Activated CD4-positive, CD25-positive, alpha-beta regulatory T cell treated with anti-CD3 and anti-CD28 coated beads, Interleukin-2, amount 50 U/mL, for 16 hours (primary cell): ENCODE data around the gene BST1.

ENCODE experiments used
- DNase-seq: peaks from one replicate; pipeline ENCODE4 v3.0.0-alpha.2; 2020; ENCODE audit warnings: low read depth, low spot score

BST1 gene

DNA sequence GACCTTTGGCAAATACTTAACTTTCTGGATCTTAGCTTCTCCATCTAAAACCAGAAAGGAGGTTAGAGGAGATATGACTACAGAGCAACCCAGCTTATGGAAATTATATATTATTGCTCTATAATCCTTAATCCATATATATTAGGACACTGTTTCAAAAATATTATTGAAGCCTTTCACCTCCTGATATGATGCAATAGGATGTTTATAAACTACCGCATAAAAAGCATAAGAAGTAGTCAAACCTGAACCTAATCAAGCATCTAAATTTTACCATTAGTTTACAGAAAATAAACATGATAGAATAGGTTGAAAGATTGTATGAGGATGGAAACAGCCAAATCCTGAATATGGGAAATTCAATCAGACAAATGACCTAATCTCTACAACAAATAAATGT lies 26.8 kb upstream of the BST1 start:
- no peak for DNase-seq

DNA sequence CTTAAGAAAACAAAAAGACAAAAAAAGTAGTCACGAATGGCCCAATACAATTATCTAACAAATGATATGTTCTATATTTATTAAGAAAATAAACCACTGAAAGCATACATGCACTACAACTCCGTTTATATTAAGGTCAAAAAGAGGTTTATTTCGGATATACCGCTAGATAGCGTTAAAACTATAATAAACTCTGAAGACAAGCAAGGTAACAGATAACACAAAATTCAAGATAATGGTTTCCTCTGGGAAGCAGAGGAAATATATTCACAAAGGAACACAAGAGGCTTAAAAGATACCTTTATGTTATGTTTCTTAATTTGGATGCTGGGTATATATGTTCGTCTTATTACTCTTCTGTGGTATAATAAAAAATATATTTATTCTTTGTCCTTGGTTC lies 26.0 kb upstream of the BST1 start:
- no peak for DNase-seq

DNA sequence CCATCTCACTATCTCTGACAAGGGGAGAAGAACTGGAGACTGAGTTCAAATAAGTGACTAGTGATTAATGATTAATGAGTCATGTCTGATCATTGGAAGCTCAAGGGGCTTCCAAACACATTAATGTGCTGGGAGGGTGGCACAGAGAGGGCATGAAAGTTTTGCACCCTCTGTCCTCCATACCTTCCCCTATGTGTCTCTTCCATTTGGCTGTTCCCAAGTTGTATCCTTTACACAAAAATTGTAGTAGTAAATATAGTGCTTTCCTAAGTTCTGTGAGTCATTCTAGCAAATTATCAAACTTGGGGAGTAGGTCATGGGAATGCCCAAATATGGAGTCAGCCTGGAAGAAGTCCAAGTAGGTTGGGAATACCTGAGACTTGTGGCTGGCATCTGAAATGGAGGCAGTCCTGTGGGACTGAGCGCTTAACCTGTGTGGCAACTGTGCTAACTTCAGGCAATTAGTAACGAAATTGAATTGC lies 25.3 kb upstream of the BST1 start:
- DNase-seq, result no peak

DNA sequence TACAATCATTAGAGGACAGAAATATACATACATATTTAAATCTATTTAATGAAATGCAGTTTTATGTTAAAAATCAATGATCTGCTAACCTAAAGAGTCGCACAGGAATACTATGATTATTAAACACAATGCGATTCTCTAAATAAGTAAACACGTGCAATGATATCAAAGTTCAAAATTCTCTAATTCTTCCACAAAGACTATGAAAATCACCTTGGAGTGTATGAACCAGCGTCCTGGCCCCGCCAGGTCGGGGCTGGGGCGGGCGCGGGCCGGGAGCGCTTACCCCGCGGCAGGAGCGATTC lies 21.8 kb upstream of the BST1 start:
- DNase-seq, result no peak

DNA sequence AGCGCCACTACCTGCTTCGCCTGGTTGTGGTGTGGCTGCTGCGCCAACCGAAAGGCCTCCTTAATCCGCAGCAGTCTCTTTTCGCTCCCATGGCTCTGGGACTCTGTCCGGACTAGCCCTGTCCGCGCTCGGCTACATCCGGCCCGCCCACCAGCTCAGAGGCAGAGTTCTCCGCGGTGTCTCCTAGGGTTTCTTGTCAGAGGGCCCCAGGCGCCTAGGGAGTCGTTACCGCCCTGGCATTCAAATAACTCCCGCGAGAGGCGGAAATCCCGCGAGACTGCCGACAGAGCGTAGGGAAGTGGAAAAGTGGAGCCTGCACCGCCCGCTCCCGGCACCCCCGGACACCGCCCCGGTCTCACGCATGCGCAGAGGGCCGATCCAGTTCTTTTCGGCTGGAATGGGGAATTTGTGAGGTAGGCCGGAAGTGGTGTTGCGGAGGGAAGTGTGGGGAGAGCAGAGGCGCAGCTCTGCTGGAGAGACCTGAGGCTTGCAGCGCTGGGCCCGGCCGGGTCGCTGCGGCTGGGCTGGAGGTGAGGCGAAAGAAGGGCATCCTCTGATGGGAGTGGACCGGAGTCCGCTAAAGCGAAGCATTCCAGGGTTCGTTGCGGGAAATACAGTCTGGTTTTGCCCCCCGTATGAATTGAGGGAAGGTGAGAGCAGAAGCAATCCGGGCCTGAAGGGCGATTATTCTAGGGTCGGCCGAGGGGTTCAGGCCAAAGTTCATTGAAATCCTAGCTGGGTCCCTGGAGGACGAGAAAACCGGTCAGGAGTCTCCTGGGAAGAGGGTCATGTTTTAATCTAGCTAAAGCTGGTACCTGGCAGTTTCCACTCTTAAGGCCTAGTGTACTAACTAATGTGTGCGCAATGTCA lies 21.3 kb upstream of the BST1 start, which contains the start of gene FAM200B:
FAM200B (plus strand) TSS at position 456 of the 870 bp plus-strand sequence. CDS start 5,151 bp downstream, outside the sequence.
- DNase-seq, result peak; percentile 92

DNA sequence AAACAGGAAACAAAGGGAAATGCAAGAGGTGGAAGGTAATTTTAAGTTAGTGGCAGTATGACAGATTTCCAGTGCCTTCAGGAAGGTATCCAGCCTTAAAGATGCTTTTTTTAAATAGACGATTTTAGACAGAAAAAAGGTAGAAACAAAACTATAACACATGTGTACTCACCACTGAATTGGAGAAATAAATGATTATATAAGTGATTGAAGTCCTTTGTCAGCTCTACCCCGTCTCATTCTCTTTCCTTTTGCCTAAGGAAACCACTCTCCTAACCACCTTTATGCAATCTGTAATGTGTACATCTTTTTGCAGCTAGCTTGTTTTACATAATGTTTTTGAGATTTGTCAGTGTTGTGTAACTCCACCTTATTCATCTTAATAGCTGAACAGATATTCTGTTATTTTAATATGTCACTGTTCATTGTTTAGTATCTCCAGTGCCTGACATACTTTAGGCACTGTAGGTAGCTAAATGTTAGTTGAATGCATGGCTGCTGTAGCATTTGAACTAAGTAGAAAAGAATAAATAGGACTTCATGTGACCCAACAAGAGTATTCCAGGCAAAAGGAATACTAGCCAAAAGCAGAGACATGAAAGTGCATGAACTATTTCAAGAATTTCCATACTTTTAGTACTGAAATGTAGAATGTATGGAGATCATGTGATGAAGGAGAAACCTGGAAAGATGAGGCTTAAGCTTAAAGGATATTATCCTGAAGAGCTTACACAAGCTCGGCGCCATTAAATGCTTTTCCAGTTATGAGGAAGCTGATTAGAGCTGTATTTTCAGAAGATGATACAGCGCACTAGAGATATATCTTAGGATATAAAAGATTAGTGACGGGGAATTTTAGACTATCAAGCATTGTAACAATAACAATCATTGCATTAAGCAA lies 20.4 kb upstream of the BST1 start:
- DNase-seq, result no peak

GRCh38 chr4:15683143-15683495 lies 19.7 kb upstream of the BST1 start:
- DNase-seq, result no peak

- no peak for DNase-seq
Measured at GRCh38 chr4:15684498-15684897, 18.4 kb upstream of the BST1 start.

GRCh38 chr4:15688051-15688450 lies 14.8 kb upstream of the BST1 start:
- DNase-seq, result no peak

DNA sequence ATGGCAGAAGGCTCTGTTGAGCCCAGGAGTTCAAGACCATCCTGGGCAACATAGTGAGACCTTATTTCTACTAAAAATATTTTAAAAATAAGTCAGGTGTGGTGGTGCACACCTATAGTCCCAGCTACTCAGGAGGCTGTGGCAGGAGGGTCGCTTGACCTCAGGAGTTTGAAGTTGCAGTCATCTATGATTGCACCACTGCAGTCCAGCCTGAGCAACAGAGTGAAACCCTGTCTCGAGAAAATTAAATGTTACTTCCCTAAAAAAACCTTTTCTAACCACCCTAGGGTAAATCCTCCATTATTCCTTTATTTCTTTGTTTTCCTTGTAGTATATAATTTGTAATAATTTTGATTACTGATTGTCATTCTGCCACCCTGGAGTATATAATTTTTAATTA lies 13.3 kb upstream of the BST1 start:
- DNase-seq, result no peak

- no peak for DNase-seq
Measured at GRCh38 chr4:15690020-15690809, 12.7 kb upstream of the BST1 start.

DNA sequence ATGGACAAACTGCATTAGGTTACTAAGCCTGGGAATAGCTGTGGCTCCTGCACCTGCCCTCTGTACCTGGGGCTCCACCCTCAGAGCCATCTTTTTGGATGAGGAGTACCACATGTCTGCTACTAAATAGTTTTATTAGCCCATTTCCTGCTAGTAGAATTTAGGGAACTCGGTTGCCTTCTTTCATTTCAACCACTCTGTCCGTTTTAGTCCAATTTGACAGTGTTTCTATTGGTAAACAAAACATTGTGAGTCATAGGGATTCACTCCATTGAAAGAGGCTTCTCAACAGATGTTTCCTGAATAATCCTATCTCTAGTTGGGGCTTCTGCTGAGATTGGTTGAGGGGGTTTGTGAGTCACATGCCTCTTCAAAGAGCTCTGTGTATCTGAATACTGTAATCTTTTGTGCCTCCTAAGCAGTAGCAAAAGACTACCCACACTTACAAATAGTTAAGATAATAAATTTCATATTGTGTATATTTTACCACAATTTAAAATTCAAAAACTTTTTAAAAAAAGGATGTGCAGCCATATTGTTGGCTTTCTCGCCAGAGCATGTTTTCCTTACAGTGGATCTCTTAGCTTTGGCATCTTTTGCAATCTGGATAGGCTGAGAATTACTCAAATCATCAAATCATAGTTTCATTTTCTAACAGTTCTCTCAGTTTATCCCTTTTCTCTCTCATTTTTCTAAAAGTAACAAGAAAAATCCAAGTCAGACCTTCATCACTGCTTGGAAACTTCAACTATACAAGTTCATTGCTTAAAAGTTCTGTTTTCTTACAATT lies 11.3 kb upstream of the BST1 start:
- no peak for DNase-seq

DNA sequence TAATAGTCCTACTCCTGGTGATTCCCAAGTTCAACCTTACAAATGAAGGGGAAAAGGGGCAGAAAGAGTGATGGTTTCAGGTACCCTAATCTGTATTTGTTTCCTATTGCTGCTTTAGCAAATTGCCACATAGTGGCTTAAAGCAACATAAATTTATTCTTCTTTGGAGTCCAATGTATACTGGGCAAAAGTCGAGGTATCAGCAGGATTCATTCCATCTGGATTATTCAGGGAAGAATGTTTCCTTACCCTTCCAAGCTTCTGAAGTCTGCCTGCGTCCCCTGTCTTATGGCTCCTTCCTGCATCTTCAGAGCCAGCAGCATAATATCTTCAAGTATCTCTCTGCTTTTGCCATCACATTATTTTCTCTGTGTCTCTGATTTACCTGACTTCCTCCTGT lies 10.3 kb upstream of the BST1 start:
- DNase-seq, result no peak

- DNase-seq, result no peak
Measured at GRCh38 chr4:15694431-15694830, 8.4 kb upstream of the BST1 start.

GRCh38 chr4:15695240-15695699 lies 7.6 kb upstream of the BST1 start:
- DNase-seq, result no peak

DNA sequence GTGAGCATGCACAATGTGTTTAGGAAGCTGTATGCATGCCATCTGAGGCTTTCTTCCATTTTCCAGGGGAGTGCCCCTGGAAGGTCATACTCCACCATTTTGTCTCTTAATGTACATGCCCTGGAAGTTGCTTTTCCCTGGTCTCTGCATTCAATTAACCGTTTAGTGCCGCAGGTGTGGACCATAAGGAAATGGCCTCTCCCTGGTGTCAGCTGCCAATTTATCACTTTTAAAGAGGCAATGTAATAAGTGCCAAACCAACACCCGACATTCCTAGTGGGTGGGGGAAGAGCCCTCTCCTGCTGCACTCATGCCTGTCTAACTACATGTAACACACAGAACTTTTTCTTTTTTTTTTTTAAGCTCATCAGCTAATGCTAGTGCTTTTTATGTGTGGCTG lies 7.1 kb upstream of the BST1 start:
- DNase-seq, result no peak

DNA sequence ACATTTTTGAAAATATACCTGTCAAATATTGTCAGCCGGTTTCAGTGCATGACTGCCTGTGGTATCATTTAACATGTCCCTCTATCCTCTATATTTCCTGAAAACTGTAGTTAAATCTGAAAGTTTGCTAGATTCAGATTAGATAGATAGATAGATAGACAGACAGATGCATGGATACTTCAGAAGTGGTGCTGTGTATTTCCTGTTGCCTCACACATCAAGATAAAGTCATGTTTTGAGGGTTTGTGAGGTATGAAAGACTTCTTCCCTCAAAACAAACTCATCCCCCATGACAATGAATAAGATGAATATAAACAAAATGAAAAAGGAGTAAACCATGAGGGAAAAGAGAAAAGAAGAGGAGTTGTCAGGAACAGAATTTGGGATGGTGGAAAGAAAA lies 6.0 kb upstream of the BST1 start:
- no peak for DNase-seq

DNA sequence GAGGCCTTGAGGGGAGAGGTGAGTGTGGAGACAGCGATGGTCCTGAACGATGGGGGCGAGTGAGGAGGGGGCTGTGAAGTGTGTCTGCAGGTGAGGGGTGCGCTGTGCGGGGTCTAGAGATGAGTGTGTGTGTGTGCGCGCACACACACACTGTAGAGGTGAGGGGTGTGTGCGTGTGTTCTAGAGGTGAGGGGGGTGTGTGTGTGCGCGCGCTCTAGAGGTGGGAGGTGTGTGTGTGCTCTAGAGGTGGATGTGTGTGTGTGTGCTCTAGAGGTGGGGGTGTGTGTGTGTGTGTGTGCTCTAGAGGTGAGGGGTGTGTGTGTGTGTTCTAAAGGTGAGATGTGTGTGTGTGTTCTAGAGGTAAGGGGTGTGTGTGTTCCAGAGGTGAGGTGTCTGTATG lies 574 bp downstream of the BST1 start:
- DNase-seq, result no peak

DNA sequence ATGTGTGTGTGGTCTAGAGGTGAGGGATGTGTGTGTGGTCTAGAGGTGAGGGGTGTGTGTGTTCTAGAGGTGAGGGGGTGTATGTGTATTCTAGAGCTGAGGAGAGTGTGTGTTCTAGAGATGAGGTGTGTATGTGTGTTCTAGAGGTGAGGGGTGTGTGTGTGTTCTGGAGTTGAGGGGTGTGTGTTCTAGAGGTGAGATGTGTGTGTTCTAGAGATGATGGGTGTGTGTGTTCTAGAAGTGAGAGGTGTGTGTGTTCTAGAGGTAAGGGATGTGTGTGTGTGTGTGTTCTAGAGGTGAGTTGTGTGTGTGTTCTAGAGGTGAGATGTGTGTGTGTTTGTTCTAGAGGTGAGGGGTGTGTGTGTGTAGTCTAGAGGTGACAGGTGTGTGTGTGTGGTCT lies 1.3 kb downstream of the BST1 start:
- DNase-seq, result no peak

- DNase-seq, result no peak
Measured at GRCh38 chr4:15706646-15707362, 3.9 kb downstream of the BST1 start.

GRCh38 chr4:15707363-15707715 lies 4.5 kb downstream of the BST1 start:
- DNase-seq, result no peak
